Progenitor cell of endocrine pancreas (in vitro differentiated cells): ENCODE measurements around the gene AFG1L. TPM values are rescaled to one million over a fixed set of nuclear protein-coding genes. Genes with fewer than 3 reads are reported as not detected.

Source experiments
- DNase-seq: peaks from one replicate; pipeline ENCODE4 v3.0.0; 2021; ENCODE audit warnings: low spot score; ENCODE audit not compliant: unreplicated experiment
- H3K27ac Mint-ChIP-seq: 2 replicates; pipeline ENCODE4 v1.8.0; 2021; ENCODE audit warnings: mild to moderate bottlenecking, moderate library complexity, mixed read lengths
- H3K27me3 Mint-ChIP-seq: 2 replicates; pipeline ENCODE4 v1.8.0; 2021; ENCODE audit warnings: mixed read lengths
- H3K36me3 Mint-ChIP-seq: 2 replicates; pipeline ENCODE4 v1.8.0; 2022; ENCODE audit warnings: mixed read lengths; ENCODE audit not compliant: insufficient read depth
- H3K4me1 Mint-ChIP-seq: 2 replicates; pipeline ENCODE4 v1.8.0; 2021; ENCODE audit warnings: low read depth, mixed read lengths
- H3K4me3 Mint-ChIP-seq: 2 replicates; pipeline ENCODE4 v1.8.0; 2021; ENCODE audit warnings: low read depth, mild to moderate bottlenecking, moderate library complexity, mixed read lengths
- H3K9me3 Mint-ChIP-seq: 2 replicates; pipeline ENCODE4 v1.8.0; 2021; ENCODE audit warnings: low read depth, mixed read lengths
- CTCF ChIP-seq: fragments of 200-600 bp; sonication (generic); IDR thresholded peaks from one replicate; pipeline ENCODE4 v1.5.0; 2021; ENCODE audit warnings: antibody characterized with exemption, mild to moderate bottlenecking; ENCODE audit not compliant: unreplicated experiment
- total RNA-seq: library from RNA; stranded (reverse); gene quantifications from 2 replicates; pipeline ENCODE4 v1.2.1, GENCODE V29; 2021

AFG1L gene
- total RNA-seq, 1 donor from 2014 or later, result 9.6 TPM

GRCh38 chr6:108355120-108355519 is 60.3 kb downstream of the AFG1L start:
- no peak overlapping the region for H3K27ac Mint-ChIP-seq
- no peak for TF ChIP-seq CTCF
- peaks cover 3% of the 10 kb centered on the region for H3K36me3 Mint-ChIP-seq
- no peak for DNase-seq
- H3K4me1 Mint-ChIP-seq, result peaks cover 13% of the 10 kb centered on the region
- H3K9me3 Mint-ChIP-seq, result no peaks in the 10 kb centered on the region
- no peaks in the 10 kb centered on the region for H3K27me3 Mint-ChIP-seq
- H3K4me3 Mint-ChIP-seq, result no peak overlapping the region

- peaks cover 3% of the 10 kb centered on the region for H3K36me3 Mint-ChIP-seq
Measured at GRCh38 chr6:108355890-108356289, 61.0 kb downstream of the AFG1L start.

GRCh38 chr6:108359901-108360882 is 65.3 kb downstream of the AFG1L start:
- Mint-ChIP-seq H3K4me3 (no peak overlapping the region), H3K4me1 (peaks cover 11% of the 10 kb centered on the region), H3K36me3 (peaks cover 3% of the 10 kb centered on the region), H3K9me3 (no peaks in the 10 kb centered on the region), H3K27ac (no peak overlapping the region), H3K27me3 (no peaks in the 10 kb centered on the region)
- TF ChIP-seq CTCF, result no peak
- no peak for DNase-seq

More at GRCh38 chr6:108355890-108356289, 61.0 kb downstream of the AFG1L start:
- Mint-ChIP-seq H3K4me3 (no peak overlapping the region), H3K27ac (no peak overlapping the region), H3K4me1 (peaks cover 8% of the 10 kb centered on the region), H3K9me3 (no peaks in the 10 kb centered on the region), H3K27me3 (no peaks in the 10 kb centered on the region)
- TF ChIP-seq CTCF, result no peak
- DNase-seq, result no peak

- no peak for TF ChIP-seq CTCF
- Mint-ChIP-seq H3K4me3 (no peak overlapping the region), H3K9me3 (no peaks in the 10 kb centered on the region), H3K4me1 (peaks cover 11% of the 10 kb centered on the region), H3K27ac (no peak overlapping the region), H3K27me3 (no peaks in the 10 kb centered on the region), H3K36me3 (peaks cover 3% of the 10 kb centered on the region)
- no peak for DNase-seq
Measured at GRCh38 chr6:108360919-108361311, 66.1 kb downstream of the AFG1L start.

GRCh38 chr6:108361312-108361932 is 66.6 kb downstream of the AFG1L start:
- peaks cover 11% of the 10 kb centered on the region for H3K4me1 Mint-ChIP-seq
- H3K4me3 Mint-ChIP-seq, result no peak overlapping the region
- TF ChIP-seq CTCF, result no peak
- H3K27me3 Mint-ChIP-seq, result no peaks in the 10 kb centered on the region
- H3K27ac Mint-ChIP-seq, result no peak overlapping the region
- DNase-seq, result no peak
- H3K9me3 Mint-ChIP-seq, result no peaks in the 10 kb centered on the region
- H3K36me3 Mint-ChIP-seq, result peaks cover 3% of the 10 kb centered on the region
